Activated T-helper 1 cell treated with anti-CD3 and anti-CD28 coated beads, Interleukin-2, amount 50 U/mL, for 16 hours (primary cell): ENCODE results near the gene BLOC1S4.

Experiments
- DNase-seq, 2 donors: peaks; one replicate each; pipeline ENCODE4 v3.0.0-alpha.2; 2020; ENCODE audit warnings: low read depth in 1 of 2, low spot score in 1 of 2

The BLOC1S4 gene

DNA sequence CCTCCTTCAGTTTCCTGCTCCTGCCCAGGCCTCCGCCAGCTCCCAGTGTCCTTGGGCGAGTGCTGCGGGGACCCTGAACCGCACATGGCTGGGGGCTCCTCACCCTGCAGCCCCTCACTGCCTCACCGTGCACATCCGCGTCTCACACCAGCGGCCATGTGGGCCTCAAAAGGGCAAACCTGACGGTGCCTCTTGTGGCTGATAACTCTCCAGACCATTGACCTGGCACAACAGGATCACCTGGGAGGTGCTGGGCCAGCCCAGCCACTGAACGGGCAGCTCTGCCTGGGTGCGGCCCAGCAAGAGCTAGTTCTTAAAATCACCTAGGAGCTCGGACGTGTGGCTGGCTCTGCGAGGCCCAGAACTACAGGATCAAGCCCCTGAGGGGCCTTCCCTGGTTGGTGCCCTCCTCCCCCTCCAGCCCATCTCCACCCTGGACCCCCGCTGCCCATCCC is 26.4 kb upstream of the BLOC1S4 start:
- DNase-seq: no peak

GRCh38 chr4:6692379-6692778 is 23.6 kb upstream of the BLOC1S4 start:
- DNase-seq: no peak

DNA sequence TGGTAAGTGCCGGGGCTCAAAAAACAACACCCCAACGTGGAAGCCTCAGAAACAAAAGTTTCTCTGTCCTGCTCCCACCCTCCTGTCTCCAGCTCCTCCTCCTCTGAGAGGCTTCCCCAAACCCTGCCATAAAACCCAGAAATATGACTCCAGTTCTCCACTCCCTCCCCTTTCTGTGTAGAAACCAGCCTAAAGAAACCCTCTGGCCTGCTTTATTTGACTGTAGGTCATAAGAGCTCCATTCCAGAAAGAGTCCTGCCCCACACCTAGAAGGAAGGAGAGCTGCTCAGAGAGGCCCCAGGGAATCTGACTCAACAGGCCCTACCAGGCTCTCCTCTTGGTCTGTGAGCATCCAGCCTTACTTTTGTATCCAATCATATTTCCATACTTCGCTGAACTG is 23.2 kb upstream of the BLOC1S4 start:
- DNase-seq: no peak

DNA sequence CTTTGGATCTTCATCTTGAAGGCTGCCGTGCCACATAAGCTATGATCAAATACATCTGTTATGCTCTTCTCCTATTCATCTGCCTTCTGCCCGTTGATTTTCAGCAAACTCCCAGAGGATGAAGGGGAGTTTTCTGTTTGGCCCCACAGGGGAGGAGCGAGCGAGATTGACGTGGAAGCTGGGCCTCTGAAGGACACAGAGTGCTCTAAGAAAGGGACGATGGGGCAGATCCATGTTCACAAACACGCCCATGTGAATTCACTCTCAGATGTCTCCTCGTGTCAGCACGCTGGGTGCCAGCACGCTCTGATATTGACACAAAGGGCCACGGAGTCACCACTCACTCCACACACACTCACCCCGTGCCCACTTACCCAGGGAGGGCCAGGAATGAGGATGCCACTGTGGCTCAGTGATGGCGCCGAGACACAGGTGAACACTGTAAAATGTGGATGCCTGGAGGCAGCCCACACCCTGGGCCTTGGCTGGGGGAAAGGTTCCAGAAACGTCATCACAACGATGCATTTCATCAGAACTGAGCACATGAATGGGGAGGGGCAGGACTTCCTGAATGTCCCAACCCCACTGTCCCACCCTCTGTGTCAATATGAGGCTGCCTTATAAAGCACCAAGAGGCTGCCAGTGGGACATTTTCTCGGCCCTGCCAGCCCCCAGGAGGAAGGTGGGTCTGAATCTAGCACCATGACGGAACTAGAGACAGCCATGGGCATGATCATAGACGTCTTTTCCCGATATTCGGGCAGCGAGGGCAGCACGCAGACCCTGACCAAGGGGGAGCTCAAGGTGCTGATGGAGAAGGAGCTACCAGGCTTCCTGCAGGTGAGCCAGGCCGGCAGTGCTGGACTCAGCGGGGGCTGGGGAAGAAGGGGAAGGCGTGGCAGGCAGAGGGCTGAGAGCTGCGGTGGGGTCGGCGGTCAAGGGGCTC is 22.5 kb upstream of the BLOC1S4 start, which contains the start of gene S100P:
Gene S100P, plus strand, starts transcription at position 648 of the 946 bp plus-strand sequence. Its CDS starts 55 bp downstream, at position 703.
- no peak for DNase-seq

GRCh38 chr4:6694177-6694901 is 21.6 kb upstream of the BLOC1S4 start:
- DNase-seq: no peak

GRCh38 chr4:6695660-6696610 is 20.0 kb upstream of the BLOC1S4 start:
- peak in 1 of 2 donors; percentile 54 for DNase-seq

DNA sequence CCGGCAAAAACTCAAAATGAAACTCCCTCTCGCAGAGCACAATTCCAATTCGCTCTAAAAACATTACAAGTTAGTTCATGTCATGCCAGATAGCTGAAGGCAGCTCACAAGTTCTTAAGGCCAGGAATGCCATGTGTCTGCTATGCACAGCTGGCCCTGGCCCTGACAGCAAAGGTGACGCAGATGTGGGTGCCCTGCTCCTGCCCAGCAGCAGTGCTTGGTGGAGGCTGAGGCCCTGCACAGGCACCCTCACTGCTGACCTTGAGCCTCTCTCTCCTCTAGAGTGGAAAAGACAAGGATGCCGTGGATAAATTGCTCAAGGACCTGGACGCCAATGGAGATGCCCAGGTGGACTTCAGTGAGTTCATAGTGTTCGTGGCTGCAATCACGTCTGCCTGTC is 19.4 kb upstream of the BLOC1S4 start:
- no peak for DNase-seq

DNA sequence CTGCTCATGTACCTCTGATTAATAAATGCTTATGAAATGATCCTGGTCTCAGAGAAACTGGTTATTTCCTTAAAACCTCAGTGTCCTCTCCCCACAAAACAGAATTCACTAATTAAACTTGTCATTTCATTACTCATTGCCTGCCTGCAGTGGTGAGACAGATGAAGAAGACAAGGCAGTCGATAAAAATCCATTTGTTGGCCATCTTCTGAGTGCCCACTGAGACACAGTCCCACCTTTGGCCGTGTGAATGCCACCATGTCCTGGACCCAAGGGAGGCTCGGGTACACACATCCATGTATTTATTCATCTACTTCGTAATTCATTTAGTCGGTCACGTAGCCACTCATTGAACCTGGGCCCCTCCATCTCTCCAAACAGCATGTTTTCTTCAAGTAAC is 18.8 kb upstream of the BLOC1S4 start:
- no peak for DNase-seq

GRCh38 chr4:6699388-6699787 is 16.6 kb upstream of the BLOC1S4 start:
- DNase-seq: no peak

DNA sequence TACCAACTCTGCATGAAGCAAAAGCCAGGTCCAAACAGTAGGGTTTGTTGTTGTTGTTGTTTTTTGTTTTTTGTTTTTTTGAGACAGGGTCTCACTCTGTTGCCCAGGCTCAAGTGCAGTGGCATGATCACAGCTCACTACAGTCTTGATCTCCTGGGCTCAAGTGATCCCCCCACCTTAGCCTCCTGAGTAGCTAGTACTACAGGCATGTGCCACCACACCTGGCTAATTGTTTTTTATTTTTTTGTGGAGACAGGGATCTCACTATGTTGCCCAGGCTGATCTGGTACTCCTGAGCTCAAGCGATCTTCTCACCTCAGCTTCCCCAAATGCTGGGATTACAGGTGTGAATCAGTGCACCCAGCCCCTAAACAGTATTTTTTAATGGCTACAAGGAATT is 16.1 kb upstream of the BLOC1S4 start:
- DNase-seq: no peak

DNA sequence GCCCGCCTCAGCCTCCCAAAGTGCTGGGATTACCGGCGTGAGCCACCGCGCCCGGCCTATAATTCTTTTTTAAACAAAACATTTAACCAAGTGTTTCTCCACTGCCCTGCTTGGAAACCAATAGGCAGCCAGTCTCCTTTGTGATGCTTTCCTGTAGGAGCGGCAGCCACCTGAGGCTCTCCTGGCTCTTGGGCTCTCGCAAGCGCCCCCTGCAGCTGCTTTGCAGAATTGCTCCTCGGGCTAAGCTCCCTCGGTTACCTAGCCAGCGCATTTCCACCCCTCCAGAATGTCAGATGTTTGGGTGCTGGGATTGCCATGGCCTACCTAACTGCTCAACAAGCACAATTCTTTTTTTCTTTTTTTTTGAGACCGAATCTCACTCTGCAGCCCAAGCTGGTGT is 14.6 kb upstream of the BLOC1S4 start:
- DNase-seq: no peak

DNA sequence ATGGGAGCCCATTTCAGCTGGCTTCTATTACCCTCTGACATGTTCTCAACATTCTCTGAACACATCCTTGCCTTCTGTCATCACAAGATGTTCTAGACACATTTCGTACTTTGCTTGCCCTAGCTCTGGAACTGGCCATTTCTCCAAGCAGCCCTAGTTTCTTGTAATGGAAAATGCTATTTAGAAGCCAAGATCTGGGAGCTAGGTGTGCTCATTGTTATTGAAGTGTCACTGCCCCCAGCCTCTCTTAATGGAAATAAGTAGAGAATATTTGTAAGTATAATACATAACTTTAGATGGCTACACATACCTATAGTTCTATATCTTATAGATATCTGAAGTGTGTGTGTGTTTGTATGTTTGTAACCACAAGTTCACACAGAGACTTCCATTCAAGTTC is 13.2 kb upstream of the BLOC1S4 start:
- no peak for DNase-seq

GRCh38 chr4:6703786-6704185 is 12.2 kb upstream of the BLOC1S4 start:
- DNase-seq: no peak

GRCh38 chr4:6705646-6706045 is 10.3 kb upstream of the BLOC1S4 start:
- DNase-seq: no peak

GRCh38 chr4:6706173-6706572 is 9.8 kb upstream of the BLOC1S4 start:
- no peak for DNase-seq

DNA sequence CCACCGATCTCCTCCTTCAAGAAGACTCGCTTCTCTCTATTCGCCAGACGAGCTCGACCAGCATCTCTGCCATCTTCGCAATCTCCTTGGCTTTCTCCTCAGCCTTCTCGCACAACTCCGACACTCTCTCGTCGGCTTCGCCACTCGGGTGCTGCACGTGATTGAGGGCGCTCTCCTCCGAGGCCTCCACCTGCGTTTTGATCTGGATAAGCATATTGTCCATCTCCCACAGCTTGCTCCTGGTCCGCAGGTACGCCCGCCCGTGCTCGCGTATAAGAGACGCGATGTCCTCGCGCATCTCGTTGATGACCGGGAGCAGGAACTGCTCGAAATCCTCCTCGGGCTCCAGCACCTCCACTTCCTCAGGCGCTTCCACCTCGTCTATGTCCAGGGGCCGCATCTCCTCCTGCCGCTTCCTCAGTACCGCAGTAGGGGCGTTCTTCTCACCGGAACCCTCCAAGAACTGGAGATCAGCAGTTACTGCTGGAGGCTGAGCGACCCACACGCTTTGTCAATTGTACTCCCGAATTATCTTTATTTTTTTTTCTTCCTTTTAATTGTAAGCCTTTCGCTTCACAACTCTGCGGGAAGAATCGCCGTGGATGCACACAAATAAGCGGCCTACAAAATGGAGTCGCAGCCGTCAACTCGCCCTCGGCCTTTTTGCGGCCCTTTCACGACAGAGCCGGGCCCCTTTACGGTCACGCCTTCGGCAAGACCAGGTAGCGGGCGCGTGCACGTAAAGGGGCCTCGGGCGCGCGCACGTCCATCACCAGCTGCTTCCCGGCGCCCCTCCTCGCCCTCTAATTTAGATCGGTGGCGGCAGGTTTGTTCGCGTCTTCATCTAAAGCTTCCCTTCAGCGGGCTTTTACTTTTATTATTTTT is 6.5 kb upstream of the BLOC1S4 start, which contains the start of gene MRFAP1L1:
Gene MRFAP1L1, minus strand, starts transcription at position 636 of the 885 bp plus-strand sequence. Its CDS starts 236 bp downstream, at position 400.
- DNase-seq: peak; percentile 94 to 95

DNA sequence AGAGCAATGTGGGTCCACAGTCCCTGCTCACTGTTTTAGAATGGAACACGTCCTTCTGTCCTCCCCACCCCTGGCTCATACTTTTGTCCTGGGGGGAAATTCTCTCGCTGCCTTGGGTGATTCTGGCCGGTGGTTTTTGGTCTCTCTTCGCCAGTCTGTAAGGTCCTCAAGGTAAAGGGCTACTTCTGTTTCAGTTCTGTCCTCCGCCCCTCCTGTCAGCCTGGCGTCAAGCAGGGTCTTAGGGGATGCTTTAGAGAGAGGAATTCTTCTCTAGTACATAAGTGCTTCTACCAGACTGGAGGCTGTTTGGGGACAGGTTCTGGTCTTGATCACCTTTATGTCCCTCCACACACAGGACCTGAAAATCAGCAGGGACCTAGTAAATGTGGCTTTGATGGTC is 5.7 kb upstream of the BLOC1S4 start:
- DNase-seq: no peak

DNA sequence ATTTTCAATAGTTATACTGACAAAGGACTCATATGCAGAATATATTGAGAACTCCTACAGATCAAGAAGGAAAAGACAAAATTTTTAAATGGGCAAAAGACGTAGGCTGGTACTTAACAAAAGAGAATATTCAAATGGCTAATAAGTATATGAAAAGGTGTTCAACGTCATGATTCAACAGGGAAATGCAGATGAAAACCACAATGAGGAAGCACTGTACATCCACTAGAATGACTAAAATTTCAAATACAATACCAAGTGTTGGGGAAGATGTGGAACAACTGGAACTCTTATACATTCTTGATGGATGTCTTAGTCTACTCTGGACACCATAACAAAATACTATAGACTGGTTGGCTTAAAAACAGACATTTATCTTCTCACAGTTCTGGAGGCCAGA is 5.0 kb upstream of the BLOC1S4 start:
- no peak for DNase-seq

DNA sequence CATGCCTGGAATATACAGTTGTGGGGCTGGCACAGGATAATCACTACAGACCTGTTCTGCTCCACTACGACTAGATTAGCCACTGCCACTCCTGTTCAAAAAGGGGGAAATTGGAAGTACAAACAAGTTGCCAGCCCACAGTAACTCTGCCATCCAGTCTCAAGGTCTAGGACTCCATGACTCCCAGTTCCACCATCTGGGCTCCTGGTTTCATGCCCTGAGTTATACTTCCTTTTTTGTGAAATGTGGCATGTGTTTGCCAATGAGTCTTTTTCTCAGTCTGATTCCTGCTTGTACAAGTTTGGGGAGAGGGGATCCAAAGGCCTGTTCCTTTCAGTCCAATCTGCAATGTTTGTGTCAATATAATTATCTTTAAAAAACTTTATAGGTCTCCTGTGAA is 1.0 kb upstream of the BLOC1S4 start:
- DNase-seq: no peak

- no peak for DNase-seq
Observed at GRCh38 chr4:6715704-6716017, 313 bp upstream of the BLOC1S4 start.
